Measurements from ENCODE around the gene PRRG2. TPM values are rescaled to one million over a fixed set of nuclear protein-coding genes. Genes with fewer than 3 reads are reported as not detected.

The PRRG2 gene
- total RNA-seq, 1 experiment from 2014 or later, result 17.0 TPM

- no TSS peak for BruUV-seq (replicated peaks)
- ATAC-seq (peak; percentile 98), DNase-seq (peak; percentile 90)
- Histone ChIP-seq H2AFZ (ENCODE audit: low read length) (peak overlapping the region; percentile 37), H3K9ac (ENCODE audit: low read length) (peak overlapping the region; percentile 3; the same call in 1 of the 2 replicates), H3K9me3 (ENCODE audit: low read length) (no peaks in the 10 kb centered on the region), H3K4me3 (ENCODE audit: low read length) (no peak overlapping the region), H3K27ac (ENCODE audit: low read length) (peak overlapping the region; percentile 55), H3K9me2 (replicated peaks; ENCODE audit: low read length) (no peaks in the 10 kb centered on the region), H3K79me2 (ENCODE audit: low read length) (no peaks in the 10 kb centered on the region), H3F3A (ENCODE audit: low read length, unreplicated experiment) (no peaks in the 10 kb centered on the region), H3K4me2 (ENCODE audit: low read length) (peak overlapping the region; percentile 7; the same call in 1 of the 2 replicates), H3K27me3 (ENCODE audit: low read length) (no peaks in the 10 kb centered on the region), H4K20me1 (ENCODE audit: low read length) (no peaks in the 10 kb centered on the region), H3K4me1 (ENCODE audit: insufficient read depth, low read length) (peaks cover 15% of the 10 kb centered on the region), H3K36me3 (ENCODE audit: low read depth, low read length) (peaks cover 29% of the 10 kb centered on the region; the same call in 1 of the 2 replicates)
- intact Hi-C loops (cut with micrococcal nuclease), result loop anchor here (1.0 kb wide), 1 partner anchor 26 kb away; no protein-coding TSS in a partner anchor
- no peak for TF ChIP-seq EZH2 (IDR thresholded peaks at IDR 0.05; ENCODE audit: low read length, unreplicated experiment)
- TF ChIP-seq EZH2phosphoT487 (IDR thresholded peaks at IDR 0.05; ENCODE audit: borderline replicate concordance, low read length), result no peak
- no peak for TF ChIP-seq CTCF (conservative IDR thresholded peaks at IDR 0.05; ENCODE audit: low read depth, low read length)
- CTCF ChIA-PET, result no interaction called here
- POLR2A ChIA-PET (ENCODE audit: unreplicated experiment), result no interaction called here
Measured at GRCh38 chr19:49553451-49554271, 27.5 kb upstream of the PRRG2 start.

GRCh38 chr19:49554701-49555181 is 26.4 kb upstream of the PRRG2 start:
- H3K4me3 ChIP-seq (ENCODE audit: low read length), result no peak overlapping the region
- peaks cover 37% of the 10 kb centered on the region for H3K36me3 ChIP-seq (ENCODE audit: low read depth, low read length)
- intact Hi-C loops (cut with micrococcal nuclease), result loop anchor here (1.0 kb wide), 1 partner anchor 27 kb away; no protein-coding TSS in a partner anchor
- TF ChIP-seq CTCF (conservative IDR thresholded peaks at IDR 0.05; ENCODE audit: low read depth, low read length), result no peak
- TF ChIP-seq EZH2phosphoT487 (IDR thresholded peaks at IDR 0.05; ENCODE audit: borderline replicate concordance, low read length), result no peak
- TF ChIP-seq EZH2 (IDR thresholded peaks at IDR 0.05; ENCODE audit: low read length, unreplicated experiment), result no peak
- peaks cover 15% of the 10 kb centered on the region for H3K4me1 ChIP-seq (ENCODE audit: insufficient read depth, low read length)
- no peaks in the 10 kb centered on the region for H4K20me1 ChIP-seq (ENCODE audit: low read length)
- CTCF ChIA-PET, result no interaction called here
- H3K79me2 ChIP-seq (ENCODE audit: low read length), result no peaks in the 10 kb centered on the region
- no peaks in the 10 kb centered on the region for H3K9me2 ChIP-seq (replicated peaks; ENCODE audit: low read length)
- H3K27me3 ChIP-seq (ENCODE audit: low read length), result no peaks in the 10 kb centered on the region
- H3K4me2 ChIP-seq (ENCODE audit: low read length), result no peak overlapping the region
- no TSS peak for BruUV-seq (replicated peaks)
- ATAC-seq, result no peak
- no peak for DNase-seq
- no peak overlapping the region for H2AFZ ChIP-seq (ENCODE audit: low read length)
- H3F3A ChIP-seq (ENCODE audit: low read length, unreplicated experiment), result no peaks in the 10 kb centered on the region
- POLR2A ChIA-PET (ENCODE audit: unreplicated experiment), result no interaction called here
- no peaks in the 10 kb centered on the region for H3K9me3 ChIP-seq (ENCODE audit: low read length)
- peak overlapping the region; percentile 55 for H3K27ac ChIP-seq (ENCODE audit: low read length)
- H3K9ac ChIP-seq (ENCODE audit: low read length), result no peak overlapping the region
